Adrenal gland (tissue), 12 donors: ENCODE data around the gene FLRT1. TPM values are rescaled to one million over a fixed set of nuclear protein-coding genes. Genes with fewer than 3 reads are reported as not detected.

Source experiments
- DNase-seq, 7 donors: peaks; one replicate each; pipeline ENCODE4 v3.0.0-alpha.2; 2019 to 2020
- H3K27ac ChIP-seq, 5 donors: fragments of 200-600 bp; sonication (generic) in 4 of 5; 1 replicate in 3 of 5; 2 replicates in 2 of 5; pipeline versions ENCODE4 v1.5.1 to v1.8.0; 2016 to 2020; ENCODE audit warnings: mild to moderate bottlenecking in 1 of 5
- H3K27me3 ChIP-seq: fragments of 200-600 bp; 2 replicates; pipeline ENCODE4 v1.8.0; 2021
- H3K36me3 ChIP-seq, 2 donors: fragments of 200-600 bp; replicated peaks in 1 of 2; 1 replicate in 1 of 2; 2 replicates in 1 of 2; pipeline versions ENCODE4 v1.5.1 to v1.8.0; 2018 to 2022
- H3K4me1 ChIP-seq, 2 donors: fragments of 200-600 bp; replicated peaks in 1 of 2; 1 replicate in 1 of 2; 2 replicates in 1 of 2; pipeline versions ENCODE4 v1.5.1 to v1.8.0; 2018 to 2021
- H3K4me3 ChIP-seq, 4 donors: fragments of 200-600 bp; sonication (generic) in 3 of 4; one replicate each; pipeline ENCODE4 v1.5.1; 2016 to 2018
- H3K9me3 ChIP-seq, 3 donors: fragments of 200-600 bp; sonication (generic) in 1 of 3; replicated peaks in 1 of 3; 1 replicate in 2 of 3; 2 replicates in 1 of 3; pipeline versions ENCODE4 v1.5.1 to v1.8.0; 2016 to 2021
- CTCF ChIP-seq, 6 experiments: fragments of 450-650 bp in 4 of 6; fragments of 200-600 bp in 2 of 6; sonication (generic) in 1 of 6; IDR thresholded peaks; 1 replicate in 5 of 6; 2 replicates in 1 of 6; pipeline versions ENCODE4 v1.5.1 to v1.8.0; 2016 to 2021; ENCODE audit warnings: antibody characterized with exemption in 6 of 6, mild to moderate bottlenecking in 2 of 6, moderate library complexity in 1 of 6
- POLR2A ChIP-seq, 2 donors: fragments of 450-650 bp; IDR thresholded peaks; one replicate each; pipeline ENCODE4 v1.6.1; 2017; ENCODE audit warnings: antibody characterized with exemption in 2 of 2, mild to moderate bottlenecking in 2 of 2, moderate library complexity in 1 of 2
- WGBS, 4 donors: extraction: QIAGEN DNeasy Blood & Tissue Kit in 2 of 4; methylation state at CpG; one replicate each; pipeline versions ENCODE4 v1.1.5 to v1.1.7; 2013 to 2017; 5-methylcytosine and 5-hydroxymethylcytosine counted together
- intact Hi-C, 2 donors: fragments of 100-400 bp; cut with DNase I; formaldehyde crosslinking; loops; one replicate each; pipeline versions ENCODE4 v1.14.1 to v1.15.0; 2022 to 2023
- polyA plus RNA-seq, 3 donors: library from polyadenylated mRNA; stranded (reverse); fragments of 200-250 nt in 2 of 3; fragments of 350-450 nt in 1 of 3; fragmentation: Illumina TruSeq in 1 of 3; extraction: RNeasy Lipid Tissue Mini Kit (QIAGEN cat#74804) in 1 of 3; gene quantifications; one replicate each; pipeline ENCODE4 v1.2.3, GENCODE V29; 2013 to 2014
- total RNA-seq, 9 donors: library from RNA; depleted of rRNA in 4 of 9; stranded (reverse); fragments of >200 nt in 4 of 9; fragments of 120-200 nt in 1 of 9; fragmentation: NEBNext Ultra II Directional in 1 of 9; extraction: Animal tissue kit (Norgen Biotek cat#: 25700) in 1 of 9; gene quantifications; one replicate each; pipeline versions ENCODE4 v1.1.0 to v1.2.4, GENCODE V29; 2013 to 2023
- donor health status: healthy with polysubstance abuse.
- donor health status: Bipolar disorder and iron deficiency.
- donor health status: DM: yes; HTN: yes; CAD: no.
- donor health status: DM: no; HTN: no; CAD: no.
- donor health status: DM: no; HTN: no; CAD: no.
- donor health status: DM: yes; HTN: yes; CAD: no.

Gene FLRT1
- total and polyA plus RNA-seq, 12 donors, result 0.33 to 11.1 (median 3.2) TPM; not detected in 4

GRCh38 chr11:64021757-64022093, 14.0 kb upstream of the FLRT1 start:
- Histone ChIP-seq H3K9me3 (no peaks in the 10 kb centered on the region), H3K4me3 (no peak overlapping the region), H3K4me1 (peaks cover 4% of the 10 kb centered on the region in 2 donors), H3K27me3 (no peaks in the 10 kb centered on the region), H3K36me3 (no peaks in the 10 kb centered on the region), H3K27ac (no peak overlapping the region)
- no peak for TF ChIP-seq CTCF (IDR thresholded peaks at IDR 0.05)
- no peak for TF ChIP-seq POLR2A (IDR thresholded peaks at IDR 0.05)
- intact Hi-C loops, result no loop called here
- 51 to 90% (median 69%) methylated on average over 2 to 10 of the region's 10 CpGs for WGBS, 4 donors
- DNase-seq, result no peak

DNA sequence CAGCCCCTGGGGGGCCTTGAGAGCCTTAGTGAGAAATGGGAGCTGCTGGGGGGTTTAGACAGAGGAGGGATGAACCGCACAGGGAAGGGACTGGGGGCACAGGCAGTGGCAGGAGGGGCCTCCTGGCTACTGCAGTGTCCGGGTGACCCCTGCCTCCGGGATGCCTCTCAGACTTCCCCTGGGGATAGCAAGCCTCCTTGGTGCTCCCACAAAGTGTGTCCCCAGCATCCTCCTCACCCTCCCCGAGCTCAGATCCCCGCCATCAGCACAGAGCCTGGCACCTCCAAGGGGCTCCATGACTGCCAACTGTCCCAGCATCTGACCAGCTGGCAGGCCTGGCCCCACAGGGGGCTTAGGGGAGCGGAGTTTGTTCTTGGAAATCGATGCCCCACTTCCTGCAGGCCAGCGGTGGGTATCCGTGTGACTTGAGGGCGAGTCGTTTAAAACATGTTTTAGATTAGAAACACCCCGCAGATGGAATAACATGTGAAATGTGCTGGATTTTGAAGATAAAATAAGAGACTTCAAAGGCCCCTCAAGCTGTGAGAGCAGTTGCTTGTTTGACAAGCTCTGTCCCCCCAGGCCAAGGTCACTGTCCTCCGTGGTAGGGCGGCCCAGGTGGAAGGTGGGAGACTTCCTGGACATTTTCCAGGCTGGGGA, 13.5 kb upstream of the FLRT1 start:
- 83 to 90% (median 86%) methylated on average over 12 to 14 of the region's 14 CpGs for WGBS, 4 donors
- DNase-seq, result no peak
- H3K9me3 ChIP-seq, result no peaks in the 10 kb centered on the region
- no peaks in the 10 kb centered on the region for H3K36me3 ChIP-seq
- H3K27ac ChIP-seq, result no peak overlapping the region
- H3K4me3 ChIP-seq, result no peak overlapping the region
- no peaks in the 10 kb centered on the region for H3K27me3 ChIP-seq
- TF ChIP-seq POLR2A (IDR thresholded peaks at IDR 0.05) (no peak), CTCF (IDR thresholded peaks at IDR 0.05) (no peak)
- H3K4me1 ChIP-seq, result peaks cover 4% of the 10 kb centered on the region in 2 donors
- intact Hi-C loops, result no loop called here

- DNase-seq, result no peak
- 82 to 89% (median 88%) methylated on average over 19 to 20 of the region's 20 CpGs for WGBS, 4 donors
- Histone ChIP-seq H3K4me1 (peaks cover 3 to 4% of the 10 kb centered on the region in 2 donors), H3K36me3 (no peaks in the 10 kb centered on the region), H3K9me3 (no peaks in the 10 kb centered on the region), H3K27me3 (no peaks in the 10 kb centered on the region), H3K27ac (no peak overlapping the region), H3K4me3 (no peak overlapping the region)
- TF ChIP-seq CTCF (IDR thresholded peaks at IDR 0.05) (no peak), POLR2A (IDR thresholded peaks at IDR 0.05) (no peak)
- intact Hi-C loops, result no loop called here
Measured at GRCh38 chr11:64023712-64024710, 11.7 kb upstream of the FLRT1 start.

DNA sequence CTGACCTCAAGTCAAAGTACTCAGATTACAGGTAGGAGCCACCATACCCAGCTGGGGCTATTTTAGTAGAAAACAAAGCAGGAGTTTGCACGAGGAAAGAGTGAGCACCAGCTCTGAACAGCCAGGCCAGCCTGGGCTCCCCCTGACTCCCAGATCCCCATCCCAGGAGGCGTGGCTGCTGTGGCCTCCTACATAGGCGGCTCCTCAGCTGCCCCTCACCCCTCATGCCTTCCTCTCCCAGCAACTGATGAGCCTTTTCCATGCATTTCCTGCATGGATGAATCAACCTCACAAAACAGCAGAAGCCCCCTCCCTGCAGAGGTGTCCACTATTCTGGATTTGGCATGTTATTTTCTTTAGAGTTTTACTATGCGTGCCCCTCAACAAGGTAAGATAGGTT, 10.5 kb upstream of the FLRT1 start:
- WGBS, 4 donors, result 77 to 90% (median 82%) methylated on average over 4 of the region's 4 CpGs
- intact Hi-C loops, result no loop called here

More for the DNA sequence above, 10.5 kb upstream of the FLRT1 start:
- Histone ChIP-seq H3K27ac (no peak overlapping the region), H3K4me3 (no peak overlapping the region), H3K36me3 (no peaks in the 10 kb centered on the region), H3K4me1 (no peaks in the 10 kb centered on the region), H3K9me3 (no peaks in the 10 kb centered on the region), H3K27me3 (no peaks in the 10 kb centered on the region)
- no peak for DNase-seq
- TF ChIP-seq CTCF (IDR thresholded peaks at IDR 0.05) (no peak), POLR2A (IDR thresholded peaks at IDR 0.05) (no peak)
